Stimulated activated CD4-positive, alpha-beta T cell treated with anti-CD3 and anti-CD28 coated beads, Interleukin-2, amount 100 ng/mL, for 24 hours (primary cell): Measurements from ENCODE around the gene DIS3L2.
"Not testable (repeated sequence)": the region's sequence is repeated elsewhere in the genome, so short reads cannot be mapped to it uniquely, and the experiment has no call there.

Experiments
- DNase-seq, 2 donors: peaks; one replicate each; pipeline ENCODE4 v3.0.0-alpha.2; 2020

The DIS3L2 gene

GRCh38 chr2:232310696-232311095 is 349.2 kb downstream of the DIS3L2 start:
- no peak for DNase-seq

GRCh38 chr2:232313645-232314044 is 352.1 kb downstream of the DIS3L2 start:
- not testable (repeated sequence) for DNase-seq

- DNase-seq, result peak; percentile 62 to 67
These were observed 353.8 kb downstream of the DIS3L2 start for GRCh38 chr2:232315049-232315922.

GRCh38 chr2:232315923-232316299 is 354.4 kb downstream of the DIS3L2 start:
- DNase-seq, result no peak

- DNase-seq, result no peak
These were observed 355.2 kb downstream of the DIS3L2 start for GRCh38 chr2:232316461-232317330.

GRCh38 chr2:232318169-232318855 is 356.8 kb downstream of the DIS3L2 start:
- no peak for DNase-seq

GRCh38 chr2:232319067-232319802 is 357.7 kb downstream of the DIS3L2 start:
- DNase-seq, result no peak

- DNase-seq, result no peak
These were observed 358.4 kb downstream of the DIS3L2 start for GRCh38 chr2:232319803-232320442.

- no peak for DNase-seq
These were observed 358.9 kb downstream of the DIS3L2 start for GRCh38 chr2:232320443-232320803.

GRCh38 chr2:232321156-232321816 is 359.8 kb downstream of the DIS3L2 start:
- peak; percentile 56 to 69 for DNase-seq

- no peak for DNase-seq
These were observed 360.5 kb downstream of the DIS3L2 start for GRCh38 chr2:232321817-232322559.

- no peak for DNase-seq
These were observed 361.2 kb downstream of the DIS3L2 start for GRCh38 chr2:232322560-232323327.

GRCh38 chr2:232323328-232323650 is 361.8 kb downstream of the DIS3L2 start:
- no peak for DNase-seq

GRCh38 chr2:232323967-232324366 is 362.5 kb downstream of the DIS3L2 start:
- DNase-seq, result not testable (repeated sequence)

GRCh38 chr2:232324778-232325177 is 363.3 kb downstream of the DIS3L2 start:
- no peak for DNase-seq

GRCh38 chr2:232325324-232326273 is 364.1 kb downstream of the DIS3L2 start:
- peak; percentile 51 to 62 for DNase-seq

GRCh38 chr2:232326274-232327104 is 365.0 kb downstream of the DIS3L2 start:
- DNase-seq, result not testable (repeated sequence)
